ENCODE data around the gene C16orf89.

Gene C16orf89

GRCh38 chr16:5002699-5003143, 63.0 kb downstream of the C16orf89 start:
- no peak for DNase-seq

GRCh38 chr16:5001986-5002385, 63.8 kb downstream of the C16orf89 start:
- no peak for DNase-seq

- DNase-seq: no peak
These were observed 64.2 kb downstream of the C16orf89 start for GRCh38 chr16:5001571-5001970.

DNA sequence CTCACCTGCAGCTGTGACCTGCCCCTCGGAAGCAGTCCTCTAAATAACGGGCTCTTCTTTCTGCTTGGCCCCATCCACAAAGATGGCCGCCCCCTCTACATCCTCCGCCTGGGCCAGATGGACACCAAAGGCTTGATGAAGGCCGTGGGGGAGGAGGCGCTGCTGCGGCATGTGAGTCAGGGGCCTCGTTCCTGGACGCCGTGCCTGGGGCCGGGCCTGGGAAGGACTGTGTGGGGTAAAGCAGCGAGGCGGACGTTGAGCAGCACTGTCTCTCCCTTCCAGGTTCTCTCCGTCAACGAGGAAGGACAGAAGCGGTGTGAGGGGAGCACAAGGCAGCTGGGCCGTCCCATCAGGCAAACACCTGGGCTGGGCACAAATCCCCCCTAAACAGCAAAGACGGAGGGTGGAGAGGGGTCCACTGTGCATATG, 65.2 kb downstream of the C16orf89 start:
- no peak for DNase-seq

DNA sequence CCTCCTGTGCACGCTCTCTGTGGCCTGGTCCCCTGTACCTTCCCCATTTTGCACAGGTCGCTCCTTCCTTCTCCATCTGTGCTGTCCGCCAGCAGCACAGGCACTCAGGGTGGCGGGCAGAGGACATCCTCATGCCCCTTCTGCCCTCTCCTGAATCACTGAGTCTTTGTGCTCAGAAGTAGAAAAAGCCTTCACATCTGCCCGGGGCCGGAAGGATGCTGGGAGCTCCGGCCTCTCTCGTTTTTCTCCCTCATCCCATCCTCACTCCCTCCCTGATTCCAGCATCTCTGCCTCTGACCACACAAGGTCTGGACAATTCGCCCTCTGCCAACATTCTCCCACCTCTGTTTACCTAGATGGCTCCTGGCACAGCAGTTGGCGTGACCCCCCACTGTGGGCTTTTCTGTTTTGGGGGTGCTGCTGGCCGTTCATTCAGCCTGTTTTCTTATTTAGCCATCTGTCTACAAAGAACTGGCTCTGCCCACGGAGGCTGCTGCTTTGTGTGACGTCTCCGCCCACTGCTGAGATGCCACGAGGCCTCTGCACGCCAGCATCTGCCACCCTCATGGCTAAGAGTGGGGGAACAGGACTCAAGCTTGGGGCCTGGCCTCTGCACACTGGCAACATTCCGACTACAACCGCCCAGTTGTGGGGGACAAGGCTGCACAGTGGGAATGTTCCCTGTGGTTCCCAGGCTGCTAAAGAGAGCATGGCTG, 70.9 kb downstream of the C16orf89 start:
- DNase-seq: no peak

All from NK-92 treated with Interleukin-12 subunit alpha and Interleukin-12 subunit beta, amount 100 ng/mL, for 24 hours (cell line).